GM12865 (cell line): ENCODE measurements around the gene OPRD1.

Experiments used
- DNase-seq: peaks from one replicate; pipeline ENCODE4 v3.0.0; 2010; ENCODE audit warnings: low read depth
- H3K4me3 ChIP-seq: 2 replicates; pipeline ENCODE4 v1.5.1; 2011; ENCODE audit warnings: mild to moderate bottlenecking, low read depth, low read length, control low read depth
- CTCF ChIP-seq: IDR thresholded peaks from 2 replicates; pipeline ENCODE4 v1.5.1; 2011; ENCODE audit warnings: low read length, control low read depth, low read depth, inconsistent platforms; ENCODE audit not compliant: insufficient read depth; ENCODE audit errors: missing control alignments

The OPRD1 gene

GRCh38 chr1:28778021-28778420 lies 33.9 kb upstream of the OPRD1 start:
- no peak overlapping the region for H3K4me3 ChIP-seq
- no peak for DNase-seq
- no peak for TF ChIP-seq CTCF

- no peak overlapping the region for H3K4me3 ChIP-seq
- DNase-seq = no peak
- no peak for TF ChIP-seq CTCF
Observed at GRCh38 chr1:28779751-28780408, 32.1 kb upstream of the OPRD1 start.

GRCh38 chr1:28781305-28781704 lies 30.7 kb upstream of the OPRD1 start:
- H3K4me3 ChIP-seq = no peak overlapping the region
- TF ChIP-seq CTCF = no peak
- DNase-seq = no peak

- no peak for TF ChIP-seq CTCF
- H3K4me3 ChIP-seq = no peak overlapping the region
- DNase-seq = no peak
Observed at GRCh38 chr1:28782011-28782410, 30.0 kb upstream of the OPRD1 start.

GRCh38 chr1:28783363-28783762 lies 28.6 kb upstream of the OPRD1 start:
- H3K4me3 ChIP-seq = no peak overlapping the region
- TF ChIP-seq CTCF = peak; percentile 3

GRCh38 chr1:28789412-28789811 lies 22.6 kb upstream of the OPRD1 start:
- no peak for DNase-seq
- TF ChIP-seq CTCF = no peak
- H3K4me3 ChIP-seq = no peak overlapping the region

More at GRCh38 chr1:28783363-28783762, 28.6 kb upstream of the OPRD1 start:
- DNase-seq = no peak

GRCh38 chr1:28789816-28790215 lies 22.2 kb upstream of the OPRD1 start:
- no peak for DNase-seq
- no peak overlapping the region for H3K4me3 ChIP-seq
- no peak for TF ChIP-seq CTCF
